Measurements from ENCODE around the gene SLC9A9.

- no peak for TF ChIP-seq CTCF (IDR thresholded peaks at IDR 0.05; ENCODE audit: low read depth, low read length)
- no peak for TF ChIP-seq EZH2phosphoT487 (IDR thresholded peaks at IDR 0.05; ENCODE audit: low read depth)
Observed at GRCh38 chr3:143380449-143380848, 467.8 kb downstream of the SLC9A9 start.
